T-cell (primary cell): ENCODE data around the gene GFER. TPM values are rescaled to one million over a fixed set of nuclear protein-coding genes. Genes with fewer than 3 reads are reported as not detected.

Experiments
- ATAC-seq, 4 experiments: fragments of 200-7000 bp in 3 of 4; fragments of 150-1000 bp in 1 of 4; cut with Tn5 transposase; replicated peaks in 1 of 4; 1 replicate in 3 of 4; 2 replicates in 1 of 4; pipeline ENCODE4 v1.10.0; 2021; ENCODE audit warnings: moderate library complexity in 3 of 4, mild to moderate bottlenecking in 2 of 4, moderate number of reproducible peaks in 1 of 4
- CTCF ChIA-PET, 2 donors: fragments of 300-600 bp; sonication (Branson Sonifier 250); formaldehyde crosslinking; loops; one replicate each; lab custom pipeline; 2022; ENCODE audit warnings: antibody characterized with exemption in 2 of 2; lab: Charles Lee
- POLR2A ChIA-PET, 2 donors: fragments of 300-600 bp; sonication (Branson Sonifier 250); formaldehyde crosslinking; loops; one replicate each; lab custom pipeline; 2022; ENCODE audit warnings: antibody characterized with exemption in 2 of 2; lab: Charles Lee
- DNase-seq, 35 experiments: peaks; one replicate each; pipeline versions ENCODE4 v3.0.0 to v3.0.0-alpha.2; 2013 to 2023
- H3K27ac ChIP-seq: one replicate; pipeline ENCODE4 v1.5.1; 2013; ENCODE audit warnings: low read length
- H3K27me3 ChIP-seq, 2 experiments: replicated peaks in 1 of 2; 1 replicate in 1 of 2; 2 replicates in 1 of 2; pipeline versions ENCODE4 v1.6.1 to v1.7.0; 2013; ENCODE audit warnings: low read length in 1 of 2, mixed read lengths in 1 of 2; ENCODE audit not compliant: control insufficient read depth in 2 of 2, insufficient read depth in 2 of 2; ENCODE audit errors: extremely low read depth in 1 of 2
- H3K36me3 ChIP-seq, 2 donors: 1 replicate in 1 of 2; 2 replicates in 1 of 2; pipeline versions ENCODE4 v1.6.1 to v1.7.0; 2013; ENCODE audit warnings: low read length in 1 of 2; ENCODE audit not compliant: control insufficient read depth in 2 of 2, insufficient read depth in 1 of 2; ENCODE audit errors: extremely low read depth in 1 of 2
- H3K4me1 ChIP-seq, 2 experiments: 1 replicate in 1 of 2; 2 replicates in 1 of 2; pipeline versions ENCODE4 v1.6.1 to v1.7.0; 2013; ENCODE audit warnings: low read length in 2 of 2, mixed read lengths in 1 of 2; ENCODE audit not compliant: insufficient read depth in 2 of 2, control insufficient read depth in 1 of 2; ENCODE audit errors: extremely low read depth in 1 of 2
- H3K4me3 ChIP-seq, 2 donors: 1 replicate in 1 of 2; 2 replicates in 1 of 2; pipeline versions ENCODE4 v1.5.1 to v1.7.0; 2013; ENCODE audit warnings: mild to moderate bottlenecking in 2 of 2, low read length in 1 of 2, moderate library complexity in 1 of 2; ENCODE audit not compliant: control insufficient read depth in 1 of 2; ENCODE audit errors: extremely low read depth in 1 of 2
- H3K9me3 ChIP-seq: 2 replicates; pipeline ENCODE4 v1.7.0; 2013
- H3K27ac Mint-ChIP-seq, 2 donors: one replicate each; pipeline ENCODE4 v1.8.0; 2020 to 2021; ENCODE audit warnings: mild to moderate bottlenecking in 2 of 2, mixed read lengths in 2 of 2
- H3K27me3 Mint-ChIP-seq, 2 donors: one replicate each; pipeline ENCODE4 v1.8.0; 2021 to 2022; ENCODE audit warnings: mixed read lengths in 2 of 2
- H3K36me3 Mint-ChIP-seq: one replicate; pipeline ENCODE4 v1.8.0; 2021; ENCODE audit warnings: mixed read lengths
- H3K4me1 Mint-ChIP-seq, 3 donors: one replicate each; pipeline ENCODE4 v1.8.0; 2020 to 2022; ENCODE audit warnings: mixed read lengths in 3 of 3, mild to moderate bottlenecking in 1 of 3
- H3K4me3 Mint-ChIP-seq, 3 donors: one replicate each; pipeline ENCODE4 v1.8.0; 2020 to 2022; ENCODE audit warnings: mild to moderate bottlenecking in 3 of 3, mixed read lengths in 3 of 3, moderate library complexity in 3 of 3
- H3K9me3 Mint-ChIP-seq, 3 donors: one replicate each; pipeline ENCODE4 v1.8.0; 2020 to 2022; ENCODE audit warnings: mixed read lengths in 3 of 3
- WGBS: methylation state at CpG from one replicate; pipeline ENCODE4 v1.1.5; 2013; ENCODE audit warnings: missing lambda C conversion rate; ENCODE audit not compliant: insufficient coverage; 5-methylcytosine and 5-hydroxymethylcytosine counted together
- total RNA-seq, 35 experiments: library from RNA in 6 of 35; stranded (reverse) in 6 of 35; fragments of 120-200 nt in 1 of 35; gene quantifications; one replicate each; pipeline versions ENCODE4 v1.2.1 to v1.2.4 and lab custom pipeline; 2013 to 2026

GFER gene
- total RNA-seq, 5 donors from 2014 or later (not counting 1 experiment from before 2014, with no cell fraction given), result 16.1 to 31.9 (median 22.0) TPM

- H3K27ac ChIP-seq, result no peak overlapping the region
- 20% methylated on average over 17 of the region's 19 CpGs for WGBS
Observed at GRCh38 chr16:1982991-1983543, 926 bp upstream of the GFER start.

DNA sequence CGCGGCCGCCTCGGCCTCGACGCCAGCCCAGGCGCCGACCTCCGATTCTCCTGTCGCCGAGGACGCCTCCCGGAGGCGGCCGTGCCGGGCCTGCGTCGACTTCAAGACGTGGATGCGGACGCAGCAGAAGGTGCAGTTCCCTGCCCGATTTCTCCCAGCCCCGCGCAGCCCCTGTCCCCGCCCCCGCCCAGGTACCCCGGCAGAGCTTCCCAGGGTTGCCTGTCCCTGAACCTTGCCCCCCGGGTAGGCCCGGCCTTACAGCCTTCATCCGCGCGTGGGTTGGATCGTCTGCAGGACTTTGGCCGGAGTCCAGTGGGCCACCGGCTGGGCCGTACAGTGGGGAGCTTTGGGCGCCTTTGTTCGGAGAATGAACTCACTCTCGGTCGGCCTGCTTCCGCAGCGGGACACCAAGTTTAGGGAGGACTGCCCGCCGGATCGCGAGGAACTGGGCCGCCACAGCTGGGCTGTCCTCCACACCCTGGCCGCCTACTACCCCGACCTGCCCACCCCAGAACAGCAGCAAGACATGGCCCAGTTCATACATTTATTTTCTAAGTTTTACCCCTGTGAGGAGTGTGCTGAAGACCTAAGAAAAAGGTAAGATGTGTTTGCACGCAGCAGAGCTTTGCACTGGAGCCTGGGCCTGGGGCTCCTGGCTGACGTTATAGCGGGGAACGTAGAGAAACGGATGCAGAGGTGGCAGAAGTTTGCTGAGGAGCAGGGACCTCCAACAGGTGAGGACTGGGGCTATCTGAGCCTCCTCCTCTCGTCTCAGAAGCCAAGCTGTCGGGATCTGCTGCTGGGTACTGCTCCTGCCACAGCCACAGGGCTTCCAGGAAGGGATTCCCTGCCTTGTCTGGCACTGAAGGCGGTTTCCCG, 593 bp downstream of the GFER start:
- CTCF ChIA-PET, result no interaction called here
- 14% methylated on average over 50 of the region's 58 CpGs for WGBS
- H3K4me1 Mint-ChIP-seq, result peaks cover 17 to 29% (median 24%) of the 10 kb centered on the region in 3 donors
- peaks cover 5% of the 10 kb centered on the region for H3K36me3 Mint-ChIP-seq
- Histone ChIP-seq H3K4me1 (peaks cover 0 to 43% of the 10 kb centered on the region in 2 experiments), H3K27me3 (peaks cover 3 to 54% of the 10 kb centered on the region in 2 experiments), H3K36me3 (peaks cover 3 to 7% of the 10 kb centered on the region in 2 donors), H3K4me3 (peak overlapping the region; percentile 59 to 72), H3K27ac (peak overlapping the region; percentile 55), H3K9me3 (no peaks in the 10 kb centered on the region)
- no peak for DNase-seq
- ATAC-seq, result peak; percentile 41 to 49 (median 45)
- peak overlapping the region; percentile 71 to 82 (median 76) for H3K4me3 Mint-ChIP-seq
- POLR2A ChIA-PET, result interaction anchor here in 1 of 2 donors (0.7 kb wide), 1 partner anchor 171 kb away, joined by 3 read pairs; no protein-coding TSS in a partner anchor
- peaks cover 5 to 42% of the 10 kb centered on the region in 2 donors for H3K27me3 Mint-ChIP-seq
- no peaks in the 10 kb centered on the region for H3K9me3 Mint-ChIP-seq
- peak overlapping the region; percentile 23 to 55 for H3K27ac Mint-ChIP-seq

More at GRCh38 chr16:1982991-1983543, 926 bp upstream of the GFER start:
- CTCF ChIA-PET, result no interaction called here
- no peaks in the 10 kb centered on the region for H3K9me3 ChIP-seq
- H3K27me3 ChIP-seq, result peaks cover 0 to 51% of the 10 kb centered on the region in 2 experiments
- Mint-ChIP-seq H3K4me1 (peaks cover 10 to 20% (median 15%) of the 10 kb centered on the region in 3 donors), H3K27ac (peak overlapping the region in 1 of 2 donors; percentile 28), H3K36me3 (peaks cover 5% of the 10 kb centered on the region), H3K4me3 (peak overlapping the region; percentile 68 to 83 (median 82)), H3K9me3 (no peaks in the 10 kb centered on the region), H3K27me3 (peaks cover 0 to 30% of the 10 kb centered on the region in 2 donors)
- H3K4me3 ChIP-seq, result peak overlapping the region; percentile 59 to 72
- H3K4me1 ChIP-seq, result peaks cover 0 to 41% of the 10 kb centered on the region in 2 experiments
- POLR2A ChIA-PET, result no interaction called here
- no peak for DNase-seq
- peaks cover 7 to 8% of the 10 kb centered on the region in 2 donors for H3K36me3 ChIP-seq
- no peak for ATAC-seq

DNA sequence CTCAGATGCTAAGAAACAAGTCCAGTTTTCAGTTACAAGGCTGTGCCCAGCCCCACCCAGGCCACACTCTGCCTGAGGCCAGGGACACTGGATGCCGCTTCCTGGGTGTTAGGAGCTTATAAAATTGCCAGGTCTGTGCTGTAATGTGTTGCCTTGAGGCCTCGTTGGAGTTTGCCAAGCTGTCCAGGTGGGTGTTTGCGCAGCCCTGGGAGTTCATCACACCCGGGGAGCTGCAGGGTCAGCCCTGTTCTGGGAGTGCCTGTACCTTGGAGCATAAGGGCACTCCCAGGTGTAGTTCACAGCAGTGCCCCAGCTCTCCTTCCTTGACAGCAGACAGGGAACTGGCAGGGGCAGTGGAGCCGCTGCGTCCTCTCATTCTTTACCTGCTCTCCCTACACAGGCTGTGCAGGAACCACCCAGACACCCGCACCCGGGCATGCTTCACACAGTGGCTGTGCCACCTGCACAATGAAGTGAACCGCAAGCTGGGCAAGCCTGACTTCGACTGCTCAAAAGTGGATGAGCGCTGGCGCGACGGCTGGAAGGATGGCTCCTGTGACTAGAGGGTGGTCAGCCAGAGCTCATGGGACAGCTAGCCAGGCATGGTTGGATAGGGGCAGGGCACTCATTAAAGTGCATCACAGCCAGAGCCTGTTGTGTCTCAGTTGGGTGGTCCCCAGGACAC, 1.6 kb downstream of the GFER start:
- peak overlapping the region; percentile 71 to 82 (median 76) for H3K4me3 Mint-ChIP-seq
- 96% methylated on average over 14 of the region's 14 CpGs for WGBS
- no peak overlapping the region for H3K4me3 ChIP-seq
- H3K4me1 ChIP-seq, result peaks cover 4 to 40% of the 10 kb centered on the region in 2 experiments
- H3K36me3 Mint-ChIP-seq, result peaks cover 5% of the 10 kb centered on the region
- H3K4me1 Mint-ChIP-seq, result peaks cover 17 to 30% (median 25%) of the 10 kb centered on the region in 3 donors
- no peak overlapping the region for H3K27ac ChIP-seq
- peaks cover 3 to 50% of the 10 kb centered on the region in 2 experiments for H3K27me3 ChIP-seq
- H3K27ac Mint-ChIP-seq, result peak overlapping the region in 1 of 2 donors; percentile 55
- ATAC-seq (no peak), DNase-seq (no peak)
- no peaks in the 10 kb centered on the region for H3K9me3 Mint-ChIP-seq
- H3K36me3 ChIP-seq, result peaks cover 3 to 7% of the 10 kb centered on the region in 2 donors
- POLR2A ChIA-PET, result no interaction called here
- H3K9me3 ChIP-seq, result no peaks in the 10 kb centered on the region
- H3K27me3 Mint-ChIP-seq, result peaks cover 5 to 38% of the 10 kb centered on the region in 2 donors
- CTCF ChIA-PET, result no interaction called here

- POLR2A ChIA-PET, result no interaction called here
- Mint-ChIP-seq H3K27ac (no peak overlapping the region), H3K27me3 (peaks cover 5 to 24% of the 10 kb centered on the region in 2 donors), H3K9me3 (no peaks in the 10 kb centered on the region), H3K4me3 (no peak overlapping the region), H3K36me3 (peaks cover 5% of the 10 kb centered on the region), H3K4me1 (peaks cover 17 to 39% (median 34%) of the 10 kb centered on the region in 3 donors)
- H3K4me1 ChIP-seq, result peaks cover 16 to 49% of the 10 kb centered on the region in 2 experiments
- peaks cover 3 to 44% of the 10 kb centered on the region in 2 experiments for H3K27me3 ChIP-seq
- H3K4me3 ChIP-seq, result no peak overlapping the region
- peaks cover 3 to 7% of the 10 kb centered on the region in 2 donors for H3K36me3 ChIP-seq
- WGBS, result 94% methylated on average over 3 of the region's 10 CpGs
- no peaks in the 10 kb centered on the region for H3K9me3 ChIP-seq
- ATAC-seq, result no peak
- H3K27ac ChIP-seq, result no peak overlapping the region
- CTCF ChIA-PET, result no interaction called here
- DNase-seq, result no peak
Observed at GRCh38 chr16:1987198-1987597, 3.2 kb downstream of the GFER start.

GRCh38 chr16:1989209-1990100, 5.5 kb downstream of the GFER start, which contains the start of gene SYNGR3:
Gene SYNGR3, plus strand, starts transcription at chr16:1989970. Its CDS starts 133 bp downstream, at chr16:1990103.
- ATAC-seq, result no peak
- Mint-ChIP-seq H3K27ac (no peak within 1 kb of the TSS), H3K27me3 (peaks cover 5 to 14% of the 10 kb centered on the region in 2 donors), H3K4me1 (peaks cover 7 to 38% (median 27%) of the 10 kb centered on the region in 3 donors), H3K36me3 (peaks cover 5% of the 10 kb centered on the region), H3K4me3 (peak within 1 kb of the TSS; percentile 73 to 77 (median 75)), H3K9me3 (no peaks in the 10 kb centered on the region)
- WGBS, result 3% methylated on average over 52 of the region's 67 CpGs
- Histone ChIP-seq H3K36me3 (peaks cover 3 to 7% of the 10 kb centered on the region in 2 donors), H3K4me3 (peak within 1 kb of the TSS; percentile 52 to 58), H3K9me3 (no peaks in the 10 kb centered on the region), H3K27me3 (peaks cover 3 to 35% of the 10 kb centered on the region in 2 experiments), H3K27ac (no peak within 1 kb of the TSS), H3K4me1 (peaks cover 16 to 41% of the 10 kb centered on the region in 2 experiments)
- DNase-seq, result peak in 1 of 35 experiments; percentile 28
- ChIA-PET POLR2A (interaction anchor here in 1 of 2 donors (1.4 kb wide), 1 partner anchor 25 kb away, joined by 3 read pairs; the partner anchor contains the start of gene RPS2), CTCF (no interaction called here)
